ACHN (cell line): Measurements from ENCODE around the gene EPHB2.

Experiments
- DNase-seq: peaks from one replicate; pipeline ENCODE4 v3.0.0-alpha.2; 2015
- in situ Hi-C: cut with HindIII; loops from 2 replicates; pipeline ENCODE4 v1.10.0; 2017; ENCODE audit warnings: low sequenced_read_pairs, low pct_ligation_motif_present, low pct_unique_long_range_greater_than_20kb

EPHB2 gene

DNA sequence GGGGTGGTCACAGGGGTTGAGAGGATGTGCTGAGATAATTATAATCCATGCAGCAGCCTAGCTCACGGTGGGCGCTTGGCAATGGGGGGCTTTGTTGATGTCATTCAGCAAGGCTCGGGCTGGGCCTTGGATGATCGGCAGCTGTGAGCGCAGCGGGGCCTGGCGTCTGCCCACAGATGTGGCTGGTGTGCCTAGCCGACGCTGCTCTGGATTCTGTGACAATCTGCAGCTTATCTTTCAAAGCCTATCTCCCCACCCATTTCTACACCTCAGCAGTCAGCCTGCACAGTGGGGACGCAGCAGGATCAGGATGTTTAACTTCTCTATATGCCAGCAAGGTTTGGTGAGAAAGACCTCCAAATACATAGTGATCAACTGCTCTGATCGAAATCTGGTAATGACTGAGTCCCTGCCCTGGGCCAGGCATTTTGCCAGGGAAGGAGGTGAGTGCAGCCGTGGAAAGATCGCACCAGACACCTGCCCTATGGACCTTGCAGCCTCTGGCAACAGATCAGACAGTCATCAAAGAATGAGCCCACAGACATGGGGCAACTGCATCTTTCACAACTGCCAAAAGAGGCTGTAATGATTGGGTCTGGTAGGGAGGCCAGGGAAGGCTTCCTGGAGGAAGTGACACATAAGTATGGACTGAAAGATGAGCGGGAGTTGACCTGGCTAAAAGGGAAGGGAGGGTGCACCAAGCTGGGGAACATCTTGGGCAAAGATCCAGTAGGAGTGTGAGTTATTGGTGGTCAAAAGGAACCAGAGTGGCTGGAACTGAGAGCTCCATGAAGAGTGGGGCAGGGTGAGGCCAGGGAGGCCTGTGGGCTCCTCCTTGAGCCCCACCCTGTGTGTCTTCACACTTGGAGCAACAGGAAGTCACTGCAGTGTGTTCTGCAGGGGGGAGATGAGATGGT is 35.3 kb downstream of the EPHB2 start:
- in situ Hi-C loops: no loop called here
- DNase-seq: peak; percentile 71

DNA sequence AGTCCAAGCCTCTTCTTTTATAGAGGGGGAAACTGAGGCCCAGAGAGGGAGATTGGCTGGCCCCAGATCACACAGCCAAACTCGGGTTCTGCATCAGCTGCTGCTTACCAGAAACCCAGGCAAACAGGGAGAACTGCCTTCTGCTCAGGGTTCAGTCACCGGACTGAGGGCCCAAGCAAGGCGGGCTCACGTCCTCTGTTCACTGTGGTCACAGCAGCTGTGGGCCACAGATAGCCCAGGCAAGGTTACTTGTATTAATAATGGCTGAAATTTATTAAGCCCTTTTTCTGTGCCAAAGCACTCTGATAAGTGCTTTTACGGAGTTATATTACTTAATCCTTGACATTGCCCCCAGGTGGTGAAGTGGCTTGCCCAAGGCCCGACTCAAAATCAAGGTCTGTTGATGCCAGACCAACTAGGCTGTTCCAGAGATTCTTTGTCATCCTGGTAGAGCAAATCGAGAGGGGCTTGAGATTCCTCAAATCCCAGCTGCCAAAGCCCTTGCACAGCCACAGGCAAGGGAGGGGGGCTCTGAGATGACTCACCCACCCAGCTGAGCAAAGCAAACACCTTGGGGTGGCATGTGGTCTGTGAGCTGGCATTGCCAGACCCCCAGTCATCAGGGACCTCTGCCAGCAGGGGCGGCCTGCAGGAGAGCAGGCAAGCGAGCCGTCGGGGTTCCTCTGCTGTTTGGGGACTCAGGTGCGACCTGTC is 36.5 kb downstream of the EPHB2 start:
- in situ Hi-C loops: no loop called here
- peak; percentile 96 for DNase-seq

DNA sequence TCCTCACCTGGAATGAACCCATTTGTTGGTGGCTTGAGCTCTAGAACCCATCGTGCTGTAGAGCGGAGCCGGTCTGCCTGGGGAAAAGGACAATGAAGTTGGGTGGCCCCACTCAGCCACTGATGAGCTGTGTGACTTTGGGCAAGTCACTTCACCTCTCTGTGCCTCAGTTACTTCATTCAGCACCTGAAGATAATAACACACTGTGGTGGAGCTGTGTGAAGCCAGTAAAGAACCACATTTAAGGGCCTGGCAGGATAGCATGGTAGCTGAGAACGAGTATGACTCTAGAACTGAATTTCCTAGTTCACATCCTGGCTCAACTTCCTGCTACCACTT is 37.1 kb downstream of the EPHB2 start:
- DNase-seq: no peak
- in situ Hi-C loops: no loop called here

DNA sequence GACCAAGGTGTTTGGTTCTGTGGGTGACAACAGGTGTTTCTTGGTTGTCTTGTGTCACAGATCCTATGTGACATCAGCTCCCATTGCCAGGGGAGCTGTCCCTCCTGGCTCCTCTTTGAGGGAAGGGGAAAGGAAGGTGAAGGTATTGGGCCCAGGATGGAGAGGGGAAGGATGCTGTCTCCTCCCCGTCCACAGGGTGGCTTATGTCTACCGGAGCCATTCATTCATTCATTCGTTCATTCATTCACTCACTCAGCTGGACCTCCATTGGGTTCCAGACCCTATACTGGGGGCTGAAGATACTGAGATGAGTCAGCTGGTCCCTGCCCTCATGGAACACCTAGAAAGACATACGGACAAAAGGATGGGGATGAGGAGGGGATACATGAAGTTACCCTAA is 38.9 kb downstream of the EPHB2 start:
- in situ Hi-C loops: no loop called here
- no peak for DNase-seq

DNA sequence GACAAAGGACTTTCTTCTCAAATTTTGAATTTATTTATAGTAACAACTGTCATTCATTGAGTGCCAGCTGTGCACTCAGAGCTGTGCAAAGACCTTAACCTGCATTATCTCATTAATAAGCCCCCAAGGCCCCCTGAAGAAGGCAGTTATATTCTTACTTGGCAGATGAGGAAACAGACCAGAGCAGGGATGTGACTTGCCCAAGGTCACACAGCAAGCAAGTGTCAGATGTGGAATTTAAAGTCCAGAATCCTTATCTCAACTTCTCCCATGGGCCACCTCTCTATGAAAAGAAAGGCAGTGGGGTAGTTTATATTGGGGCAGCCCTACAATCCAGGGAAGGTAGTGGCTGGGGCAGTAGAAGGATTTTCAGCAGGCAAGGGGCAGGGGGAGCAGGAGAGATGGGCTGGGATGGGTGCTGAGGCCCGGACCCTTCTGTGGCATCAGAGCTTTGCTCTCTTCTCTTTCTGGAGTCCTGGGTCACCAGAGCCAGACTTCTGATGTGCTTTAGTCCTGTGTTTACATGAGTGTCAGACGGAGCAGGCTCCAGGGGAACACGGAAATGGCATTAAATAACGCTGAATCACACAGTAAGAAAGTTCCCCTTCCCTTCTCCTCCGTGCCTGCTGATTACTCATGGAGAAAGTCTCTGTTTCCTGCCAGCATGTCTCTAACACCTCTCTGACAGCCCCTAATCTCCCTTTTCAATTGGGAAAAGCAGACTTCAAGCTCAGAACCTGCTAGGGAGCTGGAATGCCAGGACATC is 39.5 kb downstream of the EPHB2 start:
- in situ Hi-C loops: no loop called here
- peak; percentile 94 for DNase-seq

DNA sequence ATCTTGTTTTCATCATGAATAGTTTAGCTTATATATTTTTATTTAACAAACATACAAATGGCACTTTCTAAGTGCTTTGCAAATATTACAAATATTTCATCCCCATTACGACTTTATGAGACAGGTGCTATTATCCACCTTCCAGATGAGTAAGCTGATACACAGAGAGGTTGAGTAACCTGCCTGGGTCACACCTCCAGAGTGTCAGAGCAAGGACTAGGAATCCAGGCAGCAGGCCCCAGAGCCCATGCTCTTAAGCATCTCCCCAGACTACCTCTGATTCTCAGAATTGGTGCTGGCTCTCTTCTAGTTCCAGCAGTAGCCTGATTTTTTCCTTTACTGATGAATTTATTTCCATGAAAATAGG is 40.0 kb downstream of the EPHB2 start:
- DNase-seq: peak; percentile 28
- in situ Hi-C loops: no loop called here

DNA sequence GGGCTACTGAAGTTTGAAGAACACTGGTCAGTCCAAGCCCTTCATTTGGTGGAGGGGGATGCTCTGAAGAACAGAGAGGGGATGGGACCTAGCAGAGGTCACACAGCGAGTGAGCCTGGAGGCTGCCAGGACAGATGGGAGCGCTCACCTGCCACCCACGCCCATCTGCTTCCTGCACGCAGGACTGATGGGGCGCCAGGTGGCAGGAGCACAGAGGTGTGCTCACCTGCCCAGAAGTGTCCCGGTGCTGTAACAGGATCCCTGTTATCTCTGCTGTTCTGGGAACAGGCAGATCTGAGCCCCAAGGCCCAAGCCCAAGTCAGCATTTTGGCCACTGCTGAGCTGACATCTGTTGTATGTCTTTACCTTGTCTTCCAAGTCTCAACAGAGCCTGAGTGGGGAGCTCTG is 40.5 kb downstream of the EPHB2 start:
- in situ Hi-C loops: no loop called here
- no peak for DNase-seq

DNA sequence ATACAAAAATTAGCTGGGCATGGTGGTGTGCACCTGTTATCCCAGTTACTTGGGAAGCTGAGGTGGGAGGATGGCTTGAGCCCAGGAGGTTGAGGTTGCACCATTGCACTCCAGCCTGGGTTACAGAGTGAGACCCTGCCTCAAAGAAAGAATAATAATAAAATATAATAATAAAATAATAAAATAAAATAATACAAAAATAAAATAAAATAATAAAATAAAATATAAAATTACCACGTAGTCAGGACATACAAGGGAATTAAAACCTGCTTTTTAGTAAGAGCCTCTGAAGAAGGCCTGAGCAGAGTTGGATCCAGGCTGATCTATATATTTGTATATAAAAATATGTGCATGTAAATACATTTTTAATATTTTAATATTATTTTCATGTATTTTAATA is 41.7 kb downstream of the EPHB2 start:
- DNase-seq: no peak
- in situ Hi-C loops: no loop called here

DNA sequence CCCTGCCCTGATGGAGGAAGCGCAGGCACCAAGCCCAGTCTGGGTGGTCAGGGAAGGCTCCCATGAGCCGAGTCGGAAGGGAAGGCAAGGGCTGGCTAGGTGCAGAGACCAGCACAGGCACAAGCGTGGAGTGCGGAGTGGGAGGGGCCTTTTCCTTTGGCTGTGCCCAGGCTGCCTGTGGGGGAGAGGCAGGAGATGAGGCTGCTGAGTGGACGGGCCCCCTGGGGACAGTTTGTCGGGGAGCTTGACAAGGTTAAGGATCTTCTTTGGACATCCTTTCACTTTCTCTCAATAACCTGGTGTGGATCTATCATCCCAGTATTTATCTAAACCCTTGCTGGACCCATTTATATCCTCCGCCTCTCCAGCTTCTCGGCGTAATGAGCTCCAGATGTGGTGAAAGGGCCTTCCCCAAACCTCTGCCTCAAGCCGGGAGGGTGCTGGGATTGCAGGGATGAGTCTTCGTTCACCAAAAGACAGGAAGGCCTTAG is 42.9 kb downstream of the EPHB2 start:
- in situ Hi-C loops: no loop called here
- no peak for DNase-seq

DNA sequence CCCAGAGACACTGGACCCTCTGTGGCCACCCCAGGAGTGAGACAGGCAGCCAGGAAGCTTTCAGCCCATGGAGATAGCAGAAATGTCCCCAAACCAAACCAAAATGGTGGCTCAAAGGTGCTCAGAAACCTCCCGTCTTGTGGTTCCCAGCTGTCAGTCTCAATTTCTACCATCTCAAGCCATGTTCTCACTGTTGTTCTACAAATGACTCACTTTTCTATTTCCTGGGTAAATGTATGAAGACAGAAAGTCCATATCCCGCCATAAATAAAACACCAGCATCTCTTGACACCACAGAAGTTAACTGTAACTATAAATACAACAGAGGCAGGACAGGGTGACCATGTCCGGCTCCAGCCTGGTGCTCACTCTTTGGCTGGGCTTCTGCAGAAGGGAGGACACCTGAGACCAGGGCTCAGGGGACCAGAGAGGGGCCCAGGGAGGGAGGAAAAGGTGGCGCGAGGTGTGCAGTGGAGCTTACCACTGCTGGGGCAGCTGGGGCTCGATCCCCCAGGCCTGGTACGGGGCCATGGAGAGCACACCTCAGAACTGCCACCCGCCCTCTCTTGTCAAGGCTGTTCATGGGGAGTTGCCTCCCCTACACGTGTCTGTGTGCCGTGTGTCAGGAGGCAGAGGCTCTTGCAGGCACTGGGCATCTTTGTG is 43.6 kb downstream of the EPHB2 start:
- no peak for DNase-seq
- in situ Hi-C loops: no loop called here

DNA sequence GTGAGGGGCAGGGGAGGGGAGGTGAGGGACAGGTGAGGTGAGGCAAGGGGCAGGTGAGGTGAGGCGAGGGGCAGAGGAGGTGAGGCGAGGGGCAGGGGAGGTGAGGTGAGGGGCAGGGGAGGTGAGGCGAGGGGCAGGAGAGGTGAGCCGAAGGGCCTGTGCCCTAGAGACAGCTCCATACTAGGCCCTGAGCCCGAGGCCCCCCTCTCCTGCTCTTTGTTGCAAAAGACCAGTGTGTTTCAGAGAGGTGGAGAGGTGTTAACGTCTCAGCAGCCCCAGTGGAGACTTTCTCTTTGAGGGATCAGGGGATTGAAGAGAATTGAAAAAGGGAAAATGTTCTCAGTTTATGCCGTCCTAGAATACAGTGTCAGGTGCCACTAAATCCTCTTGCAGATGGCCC is 44.2 kb downstream of the EPHB2 start:
- DNase-seq: no peak
- in situ Hi-C loops: no loop called here

DNA sequence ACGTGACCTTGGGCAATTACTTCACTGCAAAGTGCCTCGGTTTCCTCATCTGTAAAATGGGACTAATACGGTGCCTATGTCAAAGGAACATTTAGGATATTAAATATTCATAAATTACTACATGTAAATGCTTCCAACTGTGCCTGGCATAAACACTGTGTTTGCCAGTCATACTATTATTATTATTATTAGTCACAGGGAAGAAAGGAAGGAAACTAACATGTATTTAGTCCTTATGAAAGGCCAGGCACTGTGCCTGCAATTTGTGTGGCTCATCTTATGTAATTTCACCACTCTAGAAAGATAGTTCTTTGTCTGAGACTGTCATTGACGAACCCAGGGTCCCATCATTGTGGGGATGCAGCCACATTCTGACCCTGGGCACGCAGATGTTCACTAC is 45.0 kb downstream of the EPHB2 start:
- in situ Hi-C loops: no loop called here
- DNase-seq: no peak

DNA sequence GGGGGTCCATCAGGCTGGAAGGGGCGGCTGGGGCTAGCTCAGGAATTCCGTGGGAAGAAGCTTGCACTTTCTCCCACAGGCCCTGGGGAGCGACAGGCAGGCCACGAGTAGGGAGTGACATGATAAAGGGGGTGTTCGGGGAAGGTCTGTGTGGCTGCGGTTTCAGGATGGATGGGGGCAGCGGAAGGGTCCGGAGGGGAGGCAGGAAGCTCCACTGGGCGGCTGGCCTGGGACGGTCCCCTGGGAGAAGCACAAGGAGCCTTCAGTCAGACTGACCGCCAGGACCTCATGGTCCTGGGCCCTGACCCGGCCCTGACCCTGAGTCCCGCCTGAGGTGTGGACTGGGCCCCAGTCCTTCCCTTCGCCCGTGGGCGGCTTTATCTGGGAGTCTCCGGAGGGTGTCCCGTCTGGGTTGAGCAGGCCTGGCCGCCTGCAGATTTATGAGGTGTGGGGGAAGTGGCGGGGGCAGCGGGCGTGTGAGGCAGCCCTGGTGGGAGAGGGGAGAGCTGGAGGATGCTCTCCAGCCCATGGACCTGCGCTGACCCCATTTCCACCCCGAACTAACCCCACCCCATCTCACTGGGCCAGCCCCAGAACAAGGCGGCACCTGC is 45.6 kb downstream of the EPHB2 start:
- no peak for DNase-seq

DNA sequence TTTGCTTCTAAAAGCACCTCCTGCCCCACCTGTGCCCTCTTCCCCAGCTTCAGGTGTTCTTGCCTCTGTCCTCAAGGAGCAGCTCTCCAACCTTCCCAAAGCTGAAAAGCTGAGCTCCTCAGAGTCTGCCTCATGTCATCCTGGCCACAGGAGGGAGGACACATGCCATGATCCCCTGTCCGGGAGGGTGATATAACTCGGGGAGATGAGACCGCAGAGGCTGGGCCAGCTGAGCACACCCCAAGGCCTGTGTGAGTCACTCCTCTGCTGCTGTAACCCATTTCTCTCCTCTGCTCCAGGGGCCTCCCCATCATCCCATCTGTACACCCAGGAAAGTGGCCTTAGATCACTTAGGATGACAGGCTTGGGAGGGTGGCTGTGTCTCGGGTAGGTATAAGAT is 49.8 kb downstream of the EPHB2 start:
- in situ Hi-C loops: no loop called here
- no peak for DNase-seq

More for the DNA sequence above, 45.6 kb downstream of the EPHB2 start:
- in situ Hi-C loops: no loop called here

DNA sequence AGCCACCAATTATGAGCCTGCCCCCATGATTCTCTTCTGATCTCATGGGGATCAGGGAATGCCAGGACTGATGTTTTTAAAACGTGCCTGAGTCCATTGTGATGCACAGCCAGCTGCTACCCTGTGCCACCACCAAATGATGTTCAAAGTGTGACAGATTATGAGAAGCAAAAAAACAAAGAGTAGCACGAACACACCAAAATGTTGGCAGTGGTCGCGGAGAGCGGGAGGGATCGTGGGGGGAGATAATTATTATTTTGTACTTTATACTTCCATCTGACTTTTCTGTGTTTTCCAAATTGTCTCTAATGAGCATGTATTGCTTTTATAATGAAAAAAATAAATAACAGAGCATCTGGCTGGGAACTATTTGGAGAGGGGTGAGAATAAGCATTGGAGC is 50.5 kb downstream of the EPHB2 start:
- no peak for DNase-seq
- in situ Hi-C loops: no loop called here

DNA sequence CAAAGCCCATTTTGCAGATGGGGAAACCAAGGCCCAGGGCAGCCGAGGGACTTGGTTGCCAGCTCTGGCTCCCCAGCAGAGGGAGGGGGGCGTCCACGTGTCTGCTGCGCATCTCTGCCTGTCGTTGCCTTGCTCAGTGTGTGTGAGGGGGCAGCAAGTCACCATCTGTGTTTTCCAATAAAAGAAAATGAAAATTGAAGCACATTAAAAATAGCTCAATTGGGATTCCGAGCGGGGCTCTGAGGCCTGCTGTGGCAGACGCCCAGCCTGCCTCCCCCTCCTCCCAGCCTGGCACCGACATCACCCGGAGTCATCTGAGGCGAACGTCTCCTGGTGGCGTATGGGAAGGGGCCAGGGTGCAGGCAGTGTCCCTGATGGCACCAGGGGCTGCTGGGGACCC is 51.2 kb downstream of the EPHB2 start:
- DNase-seq: no peak
- in situ Hi-C loops: no loop called here

DNA sequence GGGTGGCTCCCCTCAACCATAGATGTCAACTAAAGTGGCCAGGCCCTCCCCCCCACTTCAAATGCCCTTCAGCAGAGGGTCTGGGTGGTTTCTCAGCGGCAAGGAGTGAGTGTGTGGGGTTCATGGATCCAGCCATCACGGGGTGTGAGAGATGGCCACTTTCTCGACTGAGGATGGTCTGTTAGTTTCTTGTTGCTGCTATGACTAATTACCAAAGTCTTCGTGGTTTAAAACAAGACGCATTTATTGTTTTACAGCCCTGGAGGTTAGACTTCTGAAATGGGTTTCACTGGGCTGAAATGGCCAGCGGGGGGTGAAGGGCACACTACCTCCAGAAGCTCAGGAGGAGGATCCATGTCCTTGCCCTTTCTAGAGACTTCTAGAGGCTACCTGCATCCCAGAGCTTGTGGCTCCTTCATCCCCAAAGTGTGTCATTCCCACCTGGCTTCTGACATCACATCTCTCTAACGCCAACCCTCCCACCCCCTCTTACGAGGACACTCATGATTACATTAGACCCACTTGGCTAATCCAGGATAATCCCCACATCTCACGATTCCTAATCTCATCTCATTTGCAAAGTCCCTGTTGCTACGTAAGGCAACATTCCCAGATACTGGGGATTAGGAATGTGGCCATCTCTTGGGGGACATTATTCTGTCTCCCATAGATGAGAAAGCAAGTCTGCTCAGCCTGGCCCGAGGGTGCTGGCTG is 53.0 kb downstream of the EPHB2 start:
- DNase-seq: no peak
- in situ Hi-C loops: no loop called here

DNA sequence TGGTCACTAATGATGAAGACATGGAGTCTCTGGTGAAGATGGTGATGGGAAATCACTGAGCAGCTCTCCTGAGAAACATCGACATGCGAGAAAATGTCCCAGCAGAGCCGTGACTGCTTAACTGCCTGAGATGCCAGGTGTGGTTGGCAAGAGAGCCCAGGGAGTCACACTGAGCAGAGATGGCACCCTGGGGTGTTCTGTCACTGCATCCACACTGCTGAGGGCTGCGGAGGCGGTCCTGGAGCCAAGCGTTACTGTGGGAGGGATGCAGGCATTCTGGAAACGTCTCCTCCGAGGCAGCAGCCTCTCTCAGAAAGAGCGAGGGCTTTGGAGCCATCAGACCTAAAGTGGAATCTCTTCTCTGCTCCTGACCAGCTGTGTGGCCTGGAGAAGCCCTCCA is 57.2 kb downstream of the EPHB2 start:
- DNase-seq: no peak
- in situ Hi-C loops: no loop called here
